GM12891 (cell line): ENCODE results near the gene ZBTB1.

Experiments used
- PAX5 ChIP-seq: IDR thresholded peaks from 2 replicates; pipeline ENCODE4 v1.6.1; 2011; ENCODE audit warnings: low read length, moderate library complexity, mild to moderate bottlenecking; ENCODE audit not compliant: insufficient read depth, severe bottlenecking
- POLR2A ChIP-seq: IDR thresholded peaks from 2 replicates; pipeline ENCODE4 v1.6.1; 2011; ENCODE audit warnings: low read depth, low read length, control low read depth
- POLR2AphosphoS5 ChIP-seq: IDR thresholded peaks from 2 replicates; pipeline ENCODE4 v1.6.1; 2011; ENCODE audit warnings: low read depth, low read length, control low read depth
- SPI1 ChIP-seq: IDR thresholded peaks from 2 replicates; pipeline ENCODE4 v1.6.1; 2011; ENCODE audit warnings: low read depth, low read length, control low read depth
- TAF1 ChIP-seq: IDR thresholded peaks from 2 replicates; pipeline ENCODE4 v1.6.1; 2011; ENCODE audit warnings: low read depth, low read length, control low read depth

DNA sequence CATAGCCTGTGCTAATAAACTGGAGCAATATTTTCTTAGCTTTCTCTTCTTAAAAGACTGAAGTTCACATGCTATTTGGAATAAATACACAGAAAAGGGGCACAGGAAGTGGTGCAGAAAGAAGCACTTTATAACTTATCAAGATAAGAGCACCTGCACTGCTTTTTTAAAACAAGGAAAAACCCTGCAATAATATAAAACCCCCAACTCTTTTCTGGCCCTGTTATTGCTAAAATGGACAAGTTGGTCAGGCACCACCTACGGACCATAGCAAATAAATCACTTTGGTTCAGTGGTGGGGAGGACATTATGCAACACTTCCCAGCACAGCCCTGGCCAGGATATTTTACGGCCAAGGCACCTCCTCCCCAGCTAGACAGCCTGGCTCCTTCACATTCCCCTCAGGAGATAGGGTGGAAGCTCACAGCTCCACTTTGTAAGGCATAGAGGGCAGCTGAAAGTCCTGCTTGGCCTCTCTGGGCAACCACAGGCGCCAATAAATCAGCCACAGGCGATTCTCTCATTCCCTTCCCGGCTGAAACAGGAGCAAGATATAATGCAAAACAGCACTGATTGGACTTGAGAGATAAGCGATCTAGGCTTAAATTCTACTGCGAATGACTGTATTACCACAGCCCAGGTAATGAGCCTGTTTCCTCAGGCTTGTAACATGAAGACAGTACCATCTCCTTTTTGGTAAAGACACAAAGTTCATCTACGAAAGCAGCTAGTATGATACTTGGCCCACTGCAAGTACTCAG, 3.0 kb upstream of the ZBTB1 start:
- no peak for TF ChIP-seq POLR2A
- TF ChIP-seq PAX5: no peak
- TF ChIP-seq POLR2AphosphoS5: no peak
- TF ChIP-seq TAF1: no peak
- no peak for TF ChIP-seq SPI1
